T-cell (primary cell): Measurements from ENCODE around the gene PDE6A. TPM values are rescaled to one million over a fixed set of nuclear protein-coding genes. Genes with fewer than 3 reads are reported as not detected.
"Not testable (repeated sequence)": the region's sequence is repeated elsewhere in the genome, so short reads cannot be mapped to it uniquely, and the experiment has no call there.

Experiments used
- ATAC-seq, 4 experiments: fragments of 200-7000 bp in 3 of 4; fragments of 150-1000 bp in 1 of 4; cut with Tn5 transposase; replicated peaks in 1 of 4; 1 replicate in 3 of 4; 2 replicates in 1 of 4; pipeline ENCODE4 v1.10.0; 2021; ENCODE audit warnings: moderate library complexity in 3 of 4, mild to moderate bottlenecking in 2 of 4, moderate number of reproducible peaks in 1 of 4
- CTCF ChIA-PET, 2 donors: fragments of 300-600 bp; sonication (Branson Sonifier 250); formaldehyde crosslinking; loops; one replicate each; lab custom pipeline; 2022; ENCODE audit warnings: antibody characterized with exemption in 2 of 2; lab: Charles Lee
- POLR2A ChIA-PET, 2 donors: fragments of 300-600 bp; sonication (Branson Sonifier 250); formaldehyde crosslinking; loops; one replicate each; lab custom pipeline; 2022; ENCODE audit warnings: antibody characterized with exemption in 2 of 2; lab: Charles Lee
- DNase-seq, 35 experiments: peaks; one replicate each; pipeline versions ENCODE4 v3.0.0 to v3.0.0-alpha.2; 2013 to 2023
- H3K27ac ChIP-seq: one replicate; pipeline ENCODE4 v1.5.1; 2013; ENCODE audit warnings: low read length
- H3K27me3 ChIP-seq, 2 experiments: replicated peaks in 1 of 2; 1 replicate in 1 of 2; 2 replicates in 1 of 2; pipeline versions ENCODE4 v1.6.1 to v1.7.0; 2013; ENCODE audit warnings: low read length in 1 of 2, mixed read lengths in 1 of 2; ENCODE audit not compliant: control insufficient read depth in 2 of 2, insufficient read depth in 2 of 2; ENCODE audit errors: extremely low read depth in 1 of 2
- H3K36me3 ChIP-seq, 2 donors: 1 replicate in 1 of 2; 2 replicates in 1 of 2; pipeline versions ENCODE4 v1.6.1 to v1.7.0; 2013; ENCODE audit warnings: low read length in 1 of 2; ENCODE audit not compliant: control insufficient read depth in 2 of 2, insufficient read depth in 1 of 2; ENCODE audit errors: extremely low read depth in 1 of 2
- H3K4me1 ChIP-seq, 2 experiments: 1 replicate in 1 of 2; 2 replicates in 1 of 2; pipeline versions ENCODE4 v1.6.1 to v1.7.0; 2013; ENCODE audit warnings: low read length in 2 of 2, mixed read lengths in 1 of 2; ENCODE audit not compliant: insufficient read depth in 2 of 2, control insufficient read depth in 1 of 2; ENCODE audit errors: extremely low read depth in 1 of 2
- H3K4me3 ChIP-seq, 2 donors: 1 replicate in 1 of 2; 2 replicates in 1 of 2; pipeline versions ENCODE4 v1.5.1 to v1.7.0; 2013; ENCODE audit warnings: mild to moderate bottlenecking in 2 of 2, low read length in 1 of 2, moderate library complexity in 1 of 2; ENCODE audit not compliant: control insufficient read depth in 1 of 2; ENCODE audit errors: extremely low read depth in 1 of 2
- H3K9me3 ChIP-seq: 2 replicates; pipeline ENCODE4 v1.7.0; 2013
- H3K27ac Mint-ChIP-seq, 2 donors: one replicate each; pipeline ENCODE4 v1.8.0; 2020 to 2021; ENCODE audit warnings: mild to moderate bottlenecking in 2 of 2, mixed read lengths in 2 of 2
- H3K27me3 Mint-ChIP-seq, 2 donors: one replicate each; pipeline ENCODE4 v1.8.0; 2021 to 2022; ENCODE audit warnings: mixed read lengths in 2 of 2
- H3K36me3 Mint-ChIP-seq: one replicate; pipeline ENCODE4 v1.8.0; 2021; ENCODE audit warnings: mixed read lengths
- H3K4me1 Mint-ChIP-seq, 3 donors: one replicate each; pipeline ENCODE4 v1.8.0; 2020 to 2022; ENCODE audit warnings: mixed read lengths in 3 of 3, mild to moderate bottlenecking in 1 of 3
- H3K4me3 Mint-ChIP-seq, 3 donors: one replicate each; pipeline ENCODE4 v1.8.0; 2020 to 2022; ENCODE audit warnings: mild to moderate bottlenecking in 3 of 3, mixed read lengths in 3 of 3, moderate library complexity in 3 of 3
- H3K9me3 Mint-ChIP-seq, 3 donors: one replicate each; pipeline ENCODE4 v1.8.0; 2020 to 2022; ENCODE audit warnings: mixed read lengths in 3 of 3
- WGBS: methylation state at CpG from one replicate; pipeline ENCODE4 v1.1.5; 2013; ENCODE audit warnings: missing lambda C conversion rate; ENCODE audit not compliant: insufficient coverage; 5-methylcytosine and 5-hydroxymethylcytosine counted together
- total RNA-seq, 35 experiments: library from RNA in 6 of 35; stranded (reverse) in 6 of 35; fragments of 120-200 nt in 1 of 35; gene quantifications; one replicate each; pipeline versions ENCODE4 v1.2.1 to v1.2.4 and lab custom pipeline; 2013 to 2026

Gene PDE6A
- total RNA-seq, 5 donors from 2014 or later (not counting 1 experiment from before 2014, with no cell fraction given), result not detected

- Mint-ChIP-seq H3K4me1 (no peaks in the 10 kb centered on the region), H3K27me3 (peaks cover 5 to 7% of the 10 kb centered on the region in 2 donors), H3K27ac (no peak overlapping the region), H3K9me3 (no peaks in the 10 kb centered on the region), H3K4me3 (no peak overlapping the region), H3K36me3 (no peaks in the 10 kb centered on the region)
- Histone ChIP-seq H3K36me3 (no peaks in the 10 kb centered on the region), H3K9me3 (no peaks in the 10 kb centered on the region), H3K4me1 (no peaks in the 10 kb centered on the region), H3K4me3 (no peak overlapping the region), H3K27me3 (peaks cover 0 to 11% of the 10 kb centered on the region in 2 experiments), H3K27ac (no peak overlapping the region)
- WGBS, result 95% methylated on average over 7 of the region's 7 CpGs
- ChIA-PET POLR2A (no interaction called here), CTCF (no interaction called here)
- DNase-seq, result no peak
- no peak for ATAC-seq
Observed at GRCh38 chr5:149886060-149886459, 58.5 kb downstream of the PDE6A start.

GRCh38 chr5:149885513-149885912, 59.1 kb downstream of the PDE6A start:
- ChIA-PET CTCF (no interaction called here), POLR2A (no interaction called here)
- H3K27me3 ChIP-seq, result peaks cover 0 to 11% of the 10 kb centered on the region in 2 experiments
- Mint-ChIP-seq H3K4me1 (no peaks in the 10 kb centered on the region), H3K27ac (no peak overlapping the region), H3K4me3 (no peak overlapping the region), H3K27me3 (peaks cover 5 to 7% of the 10 kb centered on the region in 2 donors), H3K9me3 (no peaks in the 10 kb centered on the region), H3K36me3 (no peaks in the 10 kb centered on the region)
- H3K9me3 ChIP-seq, result no peaks in the 10 kb centered on the region
- H3K4me3 ChIP-seq, result no peak overlapping the region
- no CpG with 5 or more reads among the region's 2 CpGs for WGBS
- no peak overlapping the region for H3K27ac ChIP-seq
- no peaks in the 10 kb centered on the region for H3K4me1 ChIP-seq
- ATAC-seq, result no peak
- no peaks in the 10 kb centered on the region for H3K36me3 ChIP-seq
- DNase-seq, result no peak

GRCh38 chr5:149883550-149883949, 61.0 kb downstream of the PDE6A start:
- H3K36me3 ChIP-seq, result no peaks in the 10 kb centered on the region
- H3K27me3 Mint-ChIP-seq, result peaks cover 10 to 14% of the 10 kb centered on the region in 2 donors
- H3K4me3 Mint-ChIP-seq, result no peak overlapping the region
- no peaks in the 10 kb centered on the region for H3K9me3 ChIP-seq
- H3K4me1 ChIP-seq, result no peaks in the 10 kb centered on the region
- H3K9me3 Mint-ChIP-seq, result peaks cover 0 to 5% (median 3%) of the 10 kb centered on the region in 3 donors
- H3K4me1 Mint-ChIP-seq, result no peaks in the 10 kb centered on the region
- no peaks in the 10 kb centered on the region for H3K36me3 Mint-ChIP-seq
- DNase-seq (no peak), ATAC-seq (no peak)
- ChIA-PET CTCF (no interaction called here), POLR2A (no interaction called here)
- H3K27me3 ChIP-seq, result peaks cover 0 to 11% of the 10 kb centered on the region in 2 experiments
- H3K27ac ChIP-seq, result no peak overlapping the region
- no peak overlapping the region for H3K4me3 ChIP-seq
- no peak overlapping the region for H3K27ac Mint-ChIP-seq
- WGBS, result no CpG with 5 or more reads among the region's 2 CpGs

- H3K4me1 ChIP-seq, H3K27ac Mint-ChIP-seq, DNase-seq, H3K36me3 Mint-ChIP-seq, H3K27ac ChIP-seq, CTCF ChIA-PET, H3K9me3 ChIP-seq, H3K4me1 Mint-ChIP-seq, POLR2A ChIA-PET, H3K36me3 ChIP-seq, H3K4me3 ChIP-seq, ATAC-seq, H3K9me3 Mint-ChIP-seq, H3K4me3 Mint-ChIP-seq: not testable (repeated sequence)
- H3K27me3 ChIP-seq, result peaks cover 0 to 11% of the 10 kb centered on the region in 2 experiments
- 93% methylated on average over 3 of the region's 10 CpGs for WGBS
- peaks cover 6 to 14% of the 10 kb centered on the region in 2 donors for H3K27me3 Mint-ChIP-seq
Observed at GRCh38 chr5:149882633-149883032, 62.0 kb downstream of the PDE6A start.

GRCh38 chr5:149881874-149882273, 62.7 kb downstream of the PDE6A start:
- H3K27me3 ChIP-seq, result peaks cover 0 to 11% of the 10 kb centered on the region in 2 experiments
- POLR2A ChIA-PET, result no interaction called here
- WGBS, result 65% methylated on average over 2 of the region's 4 CpGs
- no peaks in the 10 kb centered on the region for H3K4me1 ChIP-seq
- no peaks in the 10 kb centered on the region for H3K36me3 ChIP-seq
- Mint-ChIP-seq H3K27me3 (peaks cover 6 to 7% of the 10 kb centered on the region in 2 donors), H3K36me3 (no peaks in the 10 kb centered on the region), H3K4me1 (no peaks in the 10 kb centered on the region), H3K4me3 (no peak overlapping the region), H3K27ac (no peak overlapping the region), H3K9me3 (peaks cover 0 to 5% (median 3%) of the 10 kb centered on the region in 3 donors)
- no peak overlapping the region for H3K4me3 ChIP-seq
- H3K9me3 ChIP-seq, result no peaks in the 10 kb centered on the region
- DNase-seq, result no peak
- no peak overlapping the region for H3K27ac ChIP-seq
- ATAC-seq, result no peak
- CTCF ChIA-PET, result no interaction called here

GRCh38 chr5:149881069-149881622, 63.4 kb downstream of the PDE6A start:
- Mint-ChIP-seq H3K36me3 (no peaks in the 10 kb centered on the region), H3K27ac (no peak overlapping the region), H3K27me3 (peaks cover 6 to 7% of the 10 kb centered on the region in 2 donors), H3K4me1 (no peaks in the 10 kb centered on the region), H3K4me3 (no peak overlapping the region), H3K9me3 (peaks cover 0 to 5% (median 3%) of the 10 kb centered on the region in 3 donors)
- Histone ChIP-seq H3K9me3 (no peaks in the 10 kb centered on the region), H3K27ac (no peak overlapping the region), H3K36me3 (no peaks in the 10 kb centered on the region), H3K4me1 (no peaks in the 10 kb centered on the region), H3K27me3 (peaks cover 0 to 12% of the 10 kb centered on the region in 2 experiments), H3K4me3 (no peak overlapping the region)
- CTCF ChIA-PET, result no interaction called here
- DNase-seq (no peak), ATAC-seq (no peak)
- POLR2A ChIA-PET, result no interaction called here
- WGBS, result 40% methylated on average over 1 of the region's 4 CpGs

- H3K9me3 ChIP-seq, H3K27me3 Mint-ChIP-seq, ATAC-seq, CTCF ChIA-PET, H3K9me3 Mint-ChIP-seq, H3K4me3 ChIP-seq, H3K27ac ChIP-seq, H3K36me3 ChIP-seq, H3K36me3 Mint-ChIP-seq, H3K27ac Mint-ChIP-seq, DNase-seq, POLR2A ChIA-PET, H3K4me1 Mint-ChIP-seq, H3K4me1 ChIP-seq, H3K4me3 Mint-ChIP-seq: not testable (repeated sequence)
- peaks cover 0 to 12% of the 10 kb centered on the region in 2 experiments for H3K27me3 ChIP-seq
- no CpG with 5 or more reads among the region's 2 CpGs for WGBS
Observed at GRCh38 chr5:149879593-149879992, 65.0 kb downstream of the PDE6A start.
